ENCODE data around the gene CFAP92.

DNA sequence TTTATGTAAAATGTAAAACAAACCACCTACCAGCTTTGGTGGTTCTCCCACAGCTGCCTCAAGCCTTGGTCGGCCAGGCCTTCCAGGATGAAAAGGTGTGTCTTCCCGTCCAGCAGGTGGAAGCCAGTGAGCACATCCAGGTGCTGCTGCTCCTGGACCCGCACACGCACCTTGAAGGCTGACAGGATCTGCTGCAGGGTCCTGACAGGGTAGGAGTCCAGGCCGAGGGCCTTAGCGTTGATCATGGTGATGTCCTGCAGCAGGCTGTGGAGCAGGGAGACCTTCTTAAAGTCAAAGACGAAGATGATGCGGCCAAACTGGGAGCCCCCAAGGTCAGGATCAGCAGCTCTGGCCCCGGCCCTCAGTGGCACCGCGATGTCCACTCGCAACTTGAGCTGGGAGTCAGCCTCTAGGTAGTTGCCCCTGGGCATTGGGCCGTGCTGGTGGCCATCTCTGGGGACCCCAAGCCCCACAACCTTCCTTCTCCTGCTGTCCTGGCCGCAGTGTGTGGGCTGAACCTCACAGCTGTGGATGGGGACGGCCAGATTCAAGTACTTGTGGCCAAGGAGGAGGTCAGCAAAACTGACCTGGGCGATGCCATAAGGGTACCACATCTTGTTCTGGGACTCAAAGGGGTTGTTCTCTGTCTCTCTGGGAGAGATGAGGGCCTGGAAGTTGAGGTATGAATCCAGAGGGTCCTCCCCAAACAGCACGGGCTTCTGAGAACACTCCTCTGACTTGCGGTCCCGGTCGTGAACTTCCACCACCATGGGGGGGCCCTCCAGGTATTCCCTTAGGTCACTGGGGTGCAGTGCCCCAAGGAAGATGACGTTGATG is 48.6 kb downstream of the CFAP92 start:
- TF ChIP-seq ZFP3 (CRISPR knock-in tag; IDR thresholded peaks at IDR 0.05) (no peak), TOX (CRISPR knock-in tag; IDR thresholded peaks at IDR 0.05; ENCODE audit: borderline replicate concordance) (no peak), TCF4 (CRISPR knock-in tag; IDR thresholded peaks at IDR 0.05; ENCODE audit: borderline replicate concordance) (no peak), ISL1 (CRISPR knock-in tag; IDR thresholded peaks at IDR 0.05) (no peak), OSR1 (CRISPR knock-in tag; IDR thresholded peaks at IDR 0.05) (no peak), RARB (CRISPR knock-in tag; IDR thresholded peaks at IDR 0.05) (no peak), TSHZ2 (CRISPR knock-in tag; IDR thresholded peaks at IDR 0.05) (no peak), ZNF565 (CRISPR knock-in tag; conservative IDR thresholded peaks at IDR 0.05; ENCODE audit: low read depth) (no peak), ZNF70 (CRISPR knock-in tag; IDR thresholded peaks at IDR 0.05) (no peak), POU6F1 (CRISPR knock-in tag; IDR thresholded peaks at IDR 0.05; ENCODE audit: borderline replicate concordance, low read depth) (no peak)
- TF ChIP-seq, protein P1, sequence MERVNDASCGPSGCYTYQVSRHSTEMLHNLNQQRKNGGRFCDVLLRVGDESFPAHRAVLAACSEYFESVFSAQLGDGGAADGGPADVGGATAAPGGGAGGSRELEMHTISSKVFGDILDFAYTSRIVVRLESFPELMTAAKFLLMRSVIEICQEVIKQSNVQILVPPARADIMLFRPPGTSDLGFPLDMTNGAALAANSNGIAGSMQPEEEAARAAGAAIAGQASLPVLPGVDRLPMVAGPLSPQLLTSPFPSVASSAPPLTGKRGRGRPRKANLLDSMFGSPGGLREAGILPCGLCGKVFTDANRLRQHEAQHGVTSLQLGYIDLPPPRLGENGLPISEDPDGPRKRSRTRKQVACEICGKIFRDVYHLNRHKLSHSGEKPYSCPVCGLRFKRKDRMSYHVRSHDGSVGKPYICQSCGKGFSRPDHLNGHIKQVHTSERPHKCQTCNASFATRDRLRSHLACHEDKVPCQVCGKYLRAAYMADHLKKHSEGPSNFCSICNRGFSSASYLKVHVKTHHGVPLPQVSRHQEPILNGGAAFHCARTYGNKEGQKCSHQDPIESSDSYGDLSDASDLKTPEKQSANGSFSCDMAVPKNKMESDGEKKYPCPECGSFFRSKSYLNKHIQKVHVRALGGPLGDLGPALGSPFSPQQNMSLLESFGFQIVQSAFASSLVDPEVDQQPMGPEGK (CRISPR knock-in tag; IDR thresholded peaks at IDR 0.05; ENCODE audit: borderline replicate concordance) = no peak
